K562 (cell line): ENCODE measurements around the gene LXN. TPM values are rescaled to one million over a fixed set of nuclear protein-coding genes. Genes with fewer than 3 reads are reported as not detected.

Experiments used
- CTCFL ChIP-seq: IDR thresholded peaks from 2 replicates; pipeline ENCODE4 v1.6.1; 2011; ENCODE audit warnings: borderline replicate concordance, low read depth, mild to moderate bottlenecking, moderate library complexity, low read length; ENCODE audit not compliant: insufficient read depth, poor library complexity, severe bottlenecking
- E2F8 ChIP-seq: fragments of 450-650 bp; IDR thresholded peaks from 2 replicates; pipeline ENCODE4 v1.7.1; 2018; ENCODE audit warnings: mild to moderate bottlenecking, low read depth; ENCODE audit not compliant: partially characterized antibody
- HOMEZ ChIP-seq: fragments of 250-450 bp; sonication (Bioruptor Pico); IDR thresholded peaks from 2 replicates; pipeline ENCODE4 v1.4.0; 2020; ENCODE audit warnings: mild to moderate bottlenecking, moderate library complexity
- LEF1 ChIP-seq: fragments of 450-650 bp; IDR thresholded peaks from 2 replicates; pipeline ENCODE4 v1.6.1; 2016; ENCODE audit warnings: mild to moderate bottlenecking
- NBN ChIP-seq: fragments of 450-650 bp; IDR thresholded peaks from 2 replicates; pipeline ENCODE4 v1.6.1; 2016; ENCODE audit warnings: low read depth, mild to moderate bottlenecking
- NR0B1 ChIP-seq: fragments of 450-650 bp; IDR thresholded peaks from one replicate; pipeline ENCODE4 v1.6.1; 2018; ENCODE audit warnings: mild to moderate bottlenecking, moderate library complexity; ENCODE audit not compliant: partially characterized antibody
- PBX2 ChIP-seq, 2 experiments: IDR thresholded peaks in 1 of 2; conservative IDR thresholded peaks in 1 of 2; 2 replicates each; pipeline ENCODE4 v1.6.1; 2016; ENCODE audit warnings: low read depth in 2 of 2, mild to moderate bottlenecking in 1 of 2, missing compliant biosample characterization in 1 of 2, missing genetic modification characterization in 1 of 2, moderate library complexity in 1 of 2
- PHB2 ChIP-seq: fragments of 450-650 bp; IDR thresholded peaks from 2 replicates; pipeline ENCODE4 v1.6.1; 2017; ENCODE audit warnings: low read depth
- SMARCE1 ChIP-seq: fragments of 450-650 bp; IDR thresholded peaks from 2 replicates; pipeline ENCODE4 v1.7.1; 2016; ENCODE audit warnings: mild to moderate bottlenecking
- TOE1 ChIP-seq, 2 experiments: fragments of 450-650 bp in 1 of 2; sonication (generic) in 1 of 2; formaldehyde crosslinking in 1 of 2; IDR thresholded peaks; 2 replicates each; pipeline versions ENCODE4 v1.7.1 to v1.8.0; 2016 to 2022; ENCODE audit warnings: borderline replicate concordance in 2 of 2, mild to moderate bottlenecking in 2 of 2, antibody characterized with exemption in 1 of 2, inconsistent platforms in 1 of 2, low read depth in 1 of 2, missing genetic modification reagents in 1 of 2, moderate library complexity in 1 of 2
- ZBTB34 ChIP-seq: fragments of 250-450 bp; sonication (Bioruptor Pico); IDR thresholded peaks from 2 replicates; pipeline ENCODE4 v1.8.0; 2021; ENCODE audit warnings: mild to moderate bottlenecking, moderate library complexity
- ZEB2 ChIP-seq: fragments of 450-650 bp; IDR thresholded peaks from 2 replicates; pipeline ENCODE4 v1.6.1; 2016
- ZNF217 ChIP-seq: sonication (generic); formaldehyde crosslinking; IDR thresholded peaks from 2 replicates; pipeline ENCODE4 v1.8.0; 2022; ENCODE audit warnings: mild to moderate bottlenecking, missing genetic modification reagents
- ZSCAN32 ChIP-seq: fragments of 450-650 bp; formaldehyde crosslinking; IDR thresholded peaks from 2 replicates; pipeline ENCODE4 v1.4.0; 2020; ENCODE audit warnings: mild to moderate bottlenecking, moderate library complexity
- polyA plus RNA-seq, 8 experiments: library from polyadenylated mRNA; depleted of rRNA in 4 of 8; stranded (reverse) in 5 of 8; unstranded in 3 of 8; fragments of >200 nt; fragmentation: Nextera tagmentation in 2 of 8; fragmentation: Illumina TruSeq in 1 of 8; extraction: Ambion mirVana in 2 of 8; extraction: Trizol in 1 of 8; gene quantifications; 2 replicates each; pipeline versions ENCODE4 v1.2.1 to v1.2.3, GENCODE V29; 2011 to 2014; ENCODE audit warnings: inconsistent platforms in 1 of 8, missing spikeins in 1 of 8
- total RNA-seq, 7 experiments: library from RNA; depleted of rRNA in 6 of 7; stranded (reverse); fragments of >200 nt in 6 of 7; fragmentation: Illumina TruSeq in 2 of 7; extraction: Trizol in 2 of 7; gene quantifications; 2 replicates each; pipeline versions ENCODE4 v1.2.1 to v1.2.3, GENCODE V29; 2011 to 2021; ENCODE audit warnings: low replicate concordance in 1 of 7

Gene LXN
- total and polyA plus RNA-seq, 9 of the 15 experiments (the other 6 are each of a cell fraction or from before 2014, with no cell fraction given) = 0.08 to 0.13 TPM; not detected in 7

- no peak for TF ChIP-seq ZBTB34
- TF ChIP-seq TOE1 (IDR thresholded peaks at IDR 0.05; ENCODE audit: borderline replicate concordance) = 0 out of 2 replicates have a peak, but pooled peaks have one; percentile 30
- TF ChIP-seq TOE1 (CRISPR knock-in tag; IDR thresholded peaks at IDR 0.05; ENCODE audit: borderline replicate concordance, low read depth) = no peak
- no peak for TF ChIP-seq CTCFL
- no peak for TF ChIP-seq ZNF217 (CRISPR knock-in tag)
- peak; percentile 66; the same call in 1 of the 2 replicates for TF ChIP-seq NBN
- TF ChIP-seq E2F8 = peak; percentile 24
- peak; percentile 73; the same call in 1 of the 2 replicates for TF ChIP-seq PHB2
- TF ChIP-seq LEF1 = peak; percentile 80
- peak; percentile 95 for TF ChIP-seq SMARCE1
- no peak for TF ChIP-seq ZSCAN32
- no peak for TF ChIP-seq PBX2 (CRISPR knock-in tag; IDR thresholded peaks at IDR 0.05; ENCODE audit: low read depth)
- no peak for TF ChIP-seq PBX2 (tag; conservative IDR thresholded peaks at IDR 0.05; ENCODE audit: low read depth)
- TF ChIP-seq NR0B1 = no peak
- TF ChIP-seq HOMEZ (CRISPR knock-in tag) = no peak
- peak; percentile 44; the same call in 1 of the 2 replicates for TF ChIP-seq ZEB2
These were observed 7.1 kb upstream of the LXN start (continued) for GRCh38 chr3:158679547-158680000.
